ENCODE data around the gene FKBP11.
A peak's percentile ranks its signal among the peaks of the same experiment; 100 is the strongest.

The FKBP11 gene

GRCh38 chr12:48925304-48926011 lies at the start of gene FKBP11:
Gene FKBP11 (minus strand): TSS chr12:48925492. CDS start chr12:48925428, 64 bp downstream.
- peak; percentile 63 for DNase-seq (ENCODE audit: low read depth)

- no peak for DNase-seq (ENCODE audit: low read depth)
Observed at GRCh38 chr12:48973941-48974673, 48.8 kb upstream of the FKBP11 start.

DNA sequence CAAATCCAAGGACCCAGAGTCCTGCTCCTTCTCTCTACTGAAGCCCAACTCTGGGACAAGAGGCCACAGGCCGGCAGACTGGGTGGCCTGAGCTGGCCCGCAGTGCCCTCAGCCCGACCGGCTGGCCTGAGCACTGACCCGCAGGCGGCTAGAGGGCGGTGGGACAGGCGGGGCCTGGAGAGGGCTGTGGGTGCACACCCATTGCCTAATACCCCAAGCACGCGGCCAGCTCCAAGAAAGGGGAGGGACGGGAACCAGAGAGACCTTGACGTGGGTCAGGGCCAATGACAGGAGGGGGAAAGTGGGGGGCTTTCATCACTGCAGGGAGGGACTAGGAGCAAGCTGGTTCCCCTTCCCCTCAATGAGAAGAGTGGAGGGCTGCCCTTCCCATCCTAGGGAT lies 48.2 kb upstream of the FKBP11 start:
- DNase-seq (ENCODE audit: low read depth): no peak

DNA sequence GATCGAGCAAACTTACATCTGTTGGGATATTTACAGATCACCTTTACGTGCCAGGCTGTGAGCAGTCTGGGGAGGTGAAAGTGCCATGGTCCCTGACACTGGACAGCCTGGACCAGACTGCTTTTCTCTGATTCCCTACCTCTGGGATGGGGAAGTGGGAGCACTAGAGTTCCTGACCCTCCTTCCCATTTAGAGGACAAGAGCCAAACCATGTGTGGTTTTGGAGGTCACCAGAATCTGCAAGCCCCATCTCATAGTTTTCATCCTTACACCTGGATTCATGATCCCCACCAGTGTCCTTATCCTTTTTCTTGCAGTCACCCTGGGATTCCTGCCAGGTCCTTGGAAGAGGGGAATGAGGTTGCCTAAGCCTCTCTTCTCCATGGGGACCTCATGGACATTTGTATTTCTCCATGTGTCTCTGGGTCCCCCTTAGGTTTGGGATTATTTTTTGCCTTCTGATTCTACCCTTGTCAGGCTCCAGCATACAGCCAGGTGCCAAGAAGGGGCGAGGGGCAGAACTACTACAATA lies 47.7 kb upstream of the FKBP11 start:
- DNase-seq (ENCODE audit: low read depth): no peak

- DNase-seq (ENCODE audit: low read depth): no peak
Observed at GRCh38 chr12:48972213-48972951, 47.1 kb upstream of the FKBP11 start.

DNA sequence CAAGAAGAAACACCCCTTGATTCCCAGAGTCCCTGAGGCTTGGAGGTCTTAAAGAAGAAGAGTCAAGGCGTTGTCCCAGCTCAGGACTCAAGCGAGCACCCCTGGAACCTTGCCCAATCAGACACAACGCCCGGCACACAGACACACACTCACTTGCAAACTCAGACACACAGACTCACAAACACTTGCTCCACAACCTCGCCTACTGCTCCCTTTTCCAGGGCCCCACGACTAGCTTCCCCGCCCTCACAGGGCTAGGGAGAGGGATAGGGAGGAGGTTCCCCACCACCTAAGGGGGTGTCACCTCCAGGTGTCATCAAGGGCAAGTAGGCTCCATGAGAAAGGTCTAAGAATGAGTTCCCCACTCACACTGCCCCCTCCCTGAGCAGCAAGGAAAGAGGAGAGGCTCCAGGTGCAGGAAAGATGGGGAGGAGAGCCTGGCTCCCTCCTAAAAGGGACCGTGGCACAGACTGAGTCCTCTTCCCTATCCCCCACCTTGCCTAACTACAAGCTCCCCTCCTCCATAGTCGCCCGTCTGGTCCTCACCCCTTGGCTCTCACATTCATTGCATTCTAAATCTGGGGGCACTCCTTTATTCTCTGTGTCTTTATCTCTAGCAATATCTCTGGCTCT lies 45.5 kb upstream of the FKBP11 start:
- no peak for DNase-seq (ENCODE audit: low read depth)

DNA sequence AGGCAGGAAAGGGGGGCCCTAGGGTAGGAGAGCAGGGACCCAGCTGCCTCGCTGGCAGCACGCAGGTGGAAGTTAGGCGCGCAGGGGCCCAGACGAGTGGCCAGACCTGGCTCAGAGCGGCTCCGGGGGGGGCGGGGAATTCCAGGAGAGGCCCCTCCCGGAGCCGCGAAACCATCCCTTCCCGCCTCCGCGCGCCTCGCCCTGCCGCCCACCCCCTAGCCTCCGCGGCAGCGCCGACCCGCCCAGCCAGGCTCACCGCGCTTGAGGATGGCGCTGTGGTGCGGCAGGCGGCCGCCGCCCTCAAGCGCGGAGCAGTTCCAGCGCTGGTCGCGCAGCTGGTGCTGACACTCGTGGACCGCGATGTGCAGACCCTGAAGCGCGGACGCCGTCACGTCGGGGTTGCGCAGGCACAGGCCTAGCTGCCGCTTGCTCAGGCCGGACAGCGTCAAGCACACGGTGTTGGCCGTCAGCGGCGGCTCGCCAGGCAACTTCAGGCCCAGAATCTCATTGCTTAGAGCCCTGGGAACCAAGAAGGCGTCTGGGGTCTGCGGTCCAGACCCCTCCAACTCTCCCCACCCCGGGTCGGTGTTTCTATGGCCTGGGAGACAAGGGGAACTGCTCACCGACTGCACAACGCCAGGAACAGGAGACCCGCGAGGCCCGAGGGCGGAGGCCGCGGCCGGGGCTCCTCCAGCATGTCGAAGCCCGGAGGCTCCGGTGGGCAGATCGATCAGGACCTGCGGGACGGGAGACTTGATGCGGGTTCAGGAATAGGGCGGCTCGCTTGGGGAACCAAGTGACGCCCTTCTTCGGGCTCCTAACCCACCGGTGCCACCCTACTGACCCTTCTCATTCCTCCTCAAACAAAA lies 44.8 kb upstream of the FKBP11 start:
- DNase-seq (ENCODE audit: low read depth): no peak

DNA sequence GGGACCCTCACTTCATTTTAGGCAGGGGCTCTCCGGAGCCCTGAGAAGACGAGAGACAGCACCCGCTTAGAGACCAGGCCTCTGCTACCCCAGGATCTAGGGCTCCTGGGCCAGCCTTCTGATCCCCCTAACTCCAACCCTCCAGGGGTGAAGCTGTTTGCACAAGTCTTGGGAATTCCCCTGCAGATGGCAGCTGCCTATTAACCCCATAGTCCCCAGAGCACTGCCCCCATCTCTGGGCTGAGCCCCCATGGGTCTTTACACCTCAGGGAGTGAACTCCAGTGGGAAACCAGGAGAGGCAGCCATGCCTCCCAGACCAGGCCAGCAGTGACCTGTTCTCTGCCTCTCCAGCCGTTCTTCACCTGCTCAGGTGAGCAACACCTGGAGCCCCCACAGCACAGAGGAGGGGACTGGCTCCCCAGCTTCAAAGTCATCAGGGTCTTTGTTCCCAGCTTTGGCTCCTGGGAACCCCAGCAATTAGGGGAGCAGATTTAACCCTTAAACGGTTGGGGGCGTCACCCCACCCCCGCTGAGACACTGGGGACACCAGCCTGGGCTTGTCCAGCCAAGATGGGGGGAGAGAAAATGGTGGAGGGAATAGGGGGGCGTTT lies 44.0 kb upstream of the FKBP11 start:
- DNase-seq (ENCODE audit: low read depth): no peak

- no peak for DNase-seq (ENCODE audit: low read depth)
Observed at GRCh38 chr12:48968467-48968866, 43.2 kb upstream of the FKBP11 start.

DNA sequence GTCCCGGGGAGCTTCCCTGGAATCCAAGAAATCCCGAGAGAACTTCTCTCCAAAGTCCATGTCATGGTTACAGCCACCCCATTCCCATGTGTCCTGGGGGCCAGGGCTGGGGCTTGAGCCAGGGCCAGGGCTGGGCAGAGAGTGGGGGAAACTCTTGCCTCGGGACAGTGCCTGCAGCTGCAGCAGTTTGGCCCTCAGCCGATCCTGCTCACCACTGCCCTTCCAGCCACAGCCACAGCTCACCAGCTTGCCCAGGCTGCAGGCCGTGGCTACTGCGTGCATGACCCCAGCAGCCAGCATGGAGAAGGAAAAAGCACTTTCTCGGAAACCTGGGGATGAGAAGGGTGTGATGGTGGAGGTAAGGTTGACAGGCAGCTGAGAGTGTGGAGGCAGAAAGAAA lies 42.7 kb upstream of the FKBP11 start:
- no peak for DNase-seq (ENCODE audit: low read depth)

DNA sequence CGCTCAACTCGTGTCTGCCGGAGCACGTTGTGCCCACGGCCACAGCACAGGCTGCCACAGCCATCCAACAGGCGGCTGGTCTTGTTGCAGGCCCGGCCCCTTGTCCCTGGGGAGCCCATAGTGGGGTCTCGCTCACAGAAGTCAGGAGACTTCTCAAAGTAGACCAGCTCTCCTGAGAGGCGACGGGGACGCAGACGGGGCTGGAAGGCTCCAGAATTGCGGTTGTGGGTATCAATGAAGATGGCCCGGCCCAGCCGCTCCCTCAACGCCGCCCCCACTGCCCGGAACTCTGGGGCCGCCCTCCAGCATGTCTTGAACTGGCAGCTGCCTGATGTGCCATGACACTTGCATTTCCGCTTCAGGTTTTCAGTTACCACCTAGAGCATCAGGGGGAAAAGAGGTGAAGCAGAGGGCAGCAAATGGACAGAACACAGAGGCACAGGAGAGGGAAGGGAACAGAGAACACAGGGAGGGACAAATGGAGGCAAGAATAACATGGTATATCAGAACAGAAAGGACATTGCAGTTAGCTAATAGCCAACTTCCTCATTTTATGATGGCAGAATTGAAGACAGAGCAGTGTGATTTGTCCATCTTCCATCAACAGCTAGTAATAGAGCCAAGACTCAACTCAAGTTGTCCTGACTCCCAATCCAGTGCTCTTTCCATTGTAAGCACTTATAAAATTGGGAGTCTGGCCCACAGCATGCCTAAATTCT lies 41.0 kb upstream of the FKBP11 start:
- no peak for DNase-seq (ENCODE audit: low read depth)

DNA sequence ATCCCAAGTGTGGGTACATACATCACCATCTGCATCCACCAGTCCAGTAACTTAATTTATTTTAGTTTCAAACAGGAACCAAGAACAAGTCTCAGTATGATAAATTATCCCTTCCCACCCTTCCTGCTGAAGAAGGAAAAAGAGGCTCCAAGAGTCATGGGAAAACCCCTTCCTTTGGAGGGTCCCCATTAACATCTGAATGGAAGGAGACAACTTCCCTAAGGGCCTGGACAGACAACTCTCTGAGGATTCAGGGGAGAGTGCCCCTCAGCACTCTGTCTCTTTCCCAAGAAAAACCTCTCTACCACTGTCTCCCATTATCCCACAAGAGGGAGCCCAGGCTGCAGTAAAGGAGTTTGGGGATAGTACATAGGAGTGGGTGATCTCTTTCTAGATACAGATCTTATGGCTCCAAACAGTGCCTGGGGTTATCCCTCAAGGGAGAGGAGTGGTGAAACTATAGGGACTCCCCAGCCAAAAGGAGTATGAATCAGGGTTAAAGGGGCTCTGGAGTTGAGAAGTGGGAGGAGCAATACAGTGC lies 40.1 kb upstream of the FKBP11 start:
- no peak for DNase-seq (ENCODE audit: low read depth)

DNA sequence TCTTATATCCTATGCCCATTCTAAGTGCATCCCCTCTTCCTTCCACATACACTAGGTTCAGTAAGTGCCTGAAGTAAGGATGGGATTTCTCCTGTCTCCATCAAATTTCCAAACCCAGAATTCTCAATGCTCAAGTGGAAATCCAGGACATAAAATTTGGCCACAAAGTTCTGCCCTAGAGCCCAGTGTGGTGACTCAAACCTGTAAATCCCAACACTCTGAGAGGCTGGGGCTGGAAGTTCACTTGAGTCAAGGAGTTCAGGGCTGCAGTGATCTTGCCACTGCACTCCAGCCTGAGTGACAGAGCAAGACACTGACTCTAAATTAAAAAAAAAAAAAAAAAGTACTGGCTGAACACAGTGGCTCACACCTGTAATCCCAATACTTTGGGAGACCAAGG lies 36.5 kb upstream of the FKBP11 start:
- DNase-seq (ENCODE audit: low read depth): no peak

DNA sequence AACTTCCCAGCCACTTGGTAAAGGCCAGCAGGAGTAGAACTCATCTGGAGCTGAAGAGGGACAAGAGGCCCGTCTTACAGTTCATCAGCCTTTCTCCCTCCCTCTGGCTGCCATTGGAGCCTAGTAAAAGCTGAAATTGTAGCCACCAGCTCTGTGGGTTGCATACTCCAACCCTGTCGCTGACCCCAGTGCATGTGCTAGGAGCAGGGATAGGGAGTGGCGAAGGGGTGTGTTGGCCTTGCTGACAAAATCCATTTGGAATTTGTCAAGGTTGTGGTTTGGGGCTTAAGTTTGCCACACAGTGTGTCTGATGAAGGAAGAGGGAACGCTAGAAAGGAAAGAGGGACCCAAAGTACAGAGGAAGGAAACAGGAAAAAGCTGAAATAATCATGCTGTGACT lies 36.0 kb upstream of the FKBP11 start:
- no peak for DNase-seq (ENCODE audit: low read depth)

GRCh38 chr12:48960834-48961233 lies 35.5 kb upstream of the FKBP11 start:
- DNase-seq (ENCODE audit: low read depth): no peak

- DNase-seq (ENCODE audit: low read depth): no peak
Observed at GRCh38 chr12:48958049-48958388, 32.7 kb upstream of the FKBP11 start.

DNA sequence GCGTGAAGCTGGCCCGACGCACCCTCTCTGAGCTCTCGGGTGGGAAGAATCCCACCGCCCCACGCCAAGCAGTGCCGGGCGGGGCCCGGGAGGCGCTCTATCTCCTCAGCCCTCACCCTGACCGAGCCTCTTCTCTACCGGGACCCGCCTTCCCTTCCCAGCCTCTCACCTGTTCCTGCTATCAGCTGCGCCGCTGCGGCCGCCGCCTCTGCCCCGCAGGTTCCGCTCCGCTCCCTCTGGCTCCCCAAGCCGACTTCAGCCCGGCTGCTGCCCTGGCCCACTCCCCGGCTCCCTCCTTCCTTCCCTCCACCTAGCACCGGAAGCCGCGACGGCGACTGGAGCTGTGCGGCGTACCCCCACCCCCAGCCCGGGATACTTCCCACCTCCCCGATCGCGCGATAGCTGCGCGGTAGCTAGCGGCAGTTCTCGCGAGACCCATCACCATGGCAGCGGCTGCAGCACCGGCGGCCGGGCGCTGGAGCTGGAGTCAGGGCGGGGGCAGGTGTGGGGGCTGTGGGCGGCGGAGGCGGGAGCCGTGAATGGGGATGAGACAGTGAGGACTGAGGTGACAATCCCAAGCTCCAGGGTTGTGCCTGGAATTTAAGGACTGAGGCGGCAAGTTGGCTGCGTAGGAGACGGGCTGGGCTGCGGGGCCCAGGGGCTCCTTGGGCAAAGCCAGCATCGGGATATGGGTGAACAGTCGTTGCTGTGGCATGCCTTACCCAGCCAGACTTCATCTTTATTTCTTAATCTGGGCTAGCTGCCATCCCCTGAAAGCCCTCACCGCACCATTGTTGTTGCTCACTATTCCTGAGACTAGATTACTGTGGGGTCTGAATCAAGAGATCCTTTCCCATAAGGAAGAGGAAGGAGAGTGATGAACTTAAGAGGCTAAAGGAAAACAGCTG lies 32.1 kb upstream of the FKBP11 start, which contains the start of gene ARF3:
TSS of gene ARF3 (minus strand) at position 347 of the 908 bp plus-strand sequence. CDS start 16,392 bp downstream, outside the sequence.
- DNase-seq (ENCODE audit: low read depth): peak; percentile 86

DNA sequence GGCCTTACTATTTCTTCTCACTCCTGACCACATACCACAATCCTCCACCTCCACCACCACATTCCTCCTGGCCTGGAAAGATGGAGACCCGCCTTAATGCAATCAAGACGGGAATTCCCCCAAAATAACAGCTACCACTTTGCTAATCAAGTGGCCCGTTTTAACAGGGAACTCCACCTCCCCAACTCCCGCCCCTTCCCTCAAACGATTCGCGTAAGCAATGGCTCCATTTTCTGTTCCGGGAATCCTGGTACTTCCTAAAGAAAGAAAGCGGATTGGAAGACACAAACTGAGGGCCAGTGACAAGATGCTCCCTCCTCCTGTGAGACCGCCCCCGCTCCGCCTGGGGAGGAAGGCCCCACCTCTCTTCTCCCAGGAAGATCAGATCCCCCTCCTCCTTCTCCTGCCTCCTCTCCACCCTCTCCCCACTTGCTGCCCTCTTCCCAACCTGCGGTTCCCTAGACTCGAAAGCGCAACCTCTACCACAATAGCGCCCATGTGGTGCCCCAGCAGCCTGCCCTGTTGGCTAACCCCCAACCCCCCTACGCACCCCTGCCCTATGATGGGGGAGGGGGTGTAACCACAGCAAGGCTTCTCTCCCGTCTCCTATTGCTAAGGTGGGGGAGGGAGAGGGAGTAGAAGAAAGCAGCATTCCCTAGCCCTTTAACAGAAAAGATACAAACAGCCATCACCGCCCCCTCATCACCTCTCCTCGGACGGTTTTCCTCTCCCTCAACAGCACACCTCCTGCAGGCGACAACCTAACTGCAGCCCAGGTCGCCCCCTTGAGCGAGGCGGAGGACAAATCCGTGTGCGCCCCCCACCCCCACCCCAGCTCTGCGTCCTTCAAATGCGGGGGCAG lies 31.2 kb upstream of the FKBP11 start:
- no peak for DNase-seq (ENCODE audit: low read depth)

Data from activated T-helper 1 cell treated with Interleukin-2 at 50 U/mL for 16 hours (primary cell).